ENCODE measurements around the gene PLXNA4.

- TF ChIP-seq CTCF (IDR thresholded peaks at IDR 0.05; ENCODE audit: low read depth, low read length, poor library complexity, severe bottlenecking) (no peak), EZH2phosphoT487 (IDR thresholded peaks at IDR 0.05; ENCODE audit: borderline replicate concordance, low read length) (no peak)
Observed at GRCh38 chr7:132138817-132139216, 437.5 kb downstream of the PLXNA4 start.

All from DOHH2 (cell line).